Measurements from ENCODE around the gene PEG3.
A peak's percentile ranks its signal among the peaks of the same experiment; 100 is the strongest.

Gene PEG3

GRCh38 chr19:56838909-56839651 lies 1.4 kb downstream of the PEG3 start:
- peak; percentile 67 for DNase-seq

- DNase-seq, result peak; percentile 8
Measured at GRCh38 chr19:56838024-56838908, 2.3 kb downstream of the PEG3 start.

- no peak for DNase-seq
Measured at GRCh38 chr19:56837492-56838023, 3.0 kb downstream of the PEG3 start.

GRCh38 chr19:56837004-56837403 lies 3.5 kb downstream of the PEG3 start:
- DNase-seq, result no peak

- no peak for DNase-seq
Measured at GRCh38 chr19:56836059-56836458, 4.5 kb downstream of the PEG3 start.

- DNase-seq, result no peak
Measured at GRCh38 chr19:56835401-56835800, 5.1 kb downstream of the PEG3 start.

GRCh38 chr19:56834564-56835375 lies 5.8 kb downstream of the PEG3 start:
- no peak for DNase-seq

GRCh38 chr19:56832352-56832928 lies 8.1 kb downstream of the PEG3 start:
- no peak for DNase-seq

GRCh38 chr19:56831255-56831654 lies 9.3 kb downstream of the PEG3 start:
- no peak for DNase-seq

- DNase-seq, result no peak
Measured at GRCh38 chr19:56829596-56829995, 10.9 kb downstream of the PEG3 start.

- DNase-seq, result no peak
Measured at GRCh38 chr19:56827708-56828107, 12.8 kb downstream of the PEG3 start.

GRCh38 chr19:56823956-56824355 lies 16.6 kb downstream of the PEG3 start:
- DNase-seq, result no peak

GRCh38 chr19:56823417-56823816 lies 17.1 kb downstream of the PEG3 start:
- DNase-seq, result no peak

- DNase-seq, result no peak
Measured at GRCh38 chr19:56822755-56823154, 17.8 kb downstream of the PEG3 start.

GRCh38 chr19:56821675-56822074 lies 18.9 kb downstream of the PEG3 start:
- DNase-seq, result no peak

GRCh38 chr19:56821209-56821608 lies 19.3 kb downstream of the PEG3 start:
- no peak for DNase-seq

GRCh38 chr19:56819166-56819565 lies 21.4 kb downstream of the PEG3 start:
- DNase-seq, result no peak

- no peak for DNase-seq
Measured at GRCh38 chr19:56814656-56815055, 25.9 kb downstream of the PEG3 start.

- no peak for DNase-seq
Measured at GRCh38 chr19:56813531-56813930, 27.0 kb downstream of the PEG3 start.

- DNase-seq, result no peak
Measured at GRCh38 chr19:56811480-56811879, 29.0 kb downstream of the PEG3 start.

GRCh38 chr19:56810260-56810659 lies 30.3 kb downstream of the PEG3 start:
- no peak for DNase-seq

- DNase-seq, result no peak
Measured at GRCh38 chr19:56808717-56809392, 31.7 kb downstream of the PEG3 start.

Measured in GF-D8 (cell line).